HEK293T (cell line): ENCODE data around the gene CENPH.

Source experiments
- CTCF ChIA-PET: fragments of 350-600 bp; formaldehyde crosslinking; extraction: SDS; loops from one replicate; lab custom pipeline; 2021; ENCODE audit warnings: antibody characterized with exemption, inconsistent platforms; lab: Yijun Ruan, JAX
- POLR2A ChIA-PET: fragments of 350-600 bp; formaldehyde crosslinking; extraction: SDS; loops from one replicate; lab custom pipeline; 2020; ENCODE audit warnings: antibody characterized with exemption, inconsistent platforms; lab: Yijun Ruan, JAX
- DNase-seq: peaks from one replicate; pipeline ENCODE4 v3.0.0; 2012; ENCODE audit warnings: mixed read lengths; ENCODE audit errors: extremely low spot score
- ARNT ChIP-seq: fragments of 450-650 bp; IDR thresholded peaks from 2 replicates; pipeline ENCODE4 v1.6.1; 2017; ENCODE audit warnings: mild to moderate bottlenecking
- BHLHE40 ChIP-seq: fragments of 450-650 bp; IDR thresholded peaks from 2 replicates; pipeline ENCODE4 v1.6.1; 2016; ENCODE audit warnings: mild to moderate bottlenecking, moderate library complexity, borderline replicate concordance
- CTBP1 ChIP-seq: fragments of 450-650 bp; IDR thresholded peaks from 2 replicates; pipeline ENCODE4 v1.6.1; 2016; ENCODE audit warnings: borderline replicate concordance
- ELF4 ChIP-seq: fragments of 450-650 bp; IDR thresholded peaks from 2 replicates; pipeline ENCODE4 v1.6.1; 2017; ENCODE audit warnings: antibody characterized with exemption
- FOXA1 ChIP-seq: fragments of 450-650 bp; IDR thresholded peaks from 2 replicates; pipeline ENCODE4 v1.6.1; 2016; ENCODE audit warnings: mild to moderate bottlenecking
- FOXK2 ChIP-seq: fragments of 450-650 bp; IDR thresholded peaks from 2 replicates; pipeline ENCODE4 v1.6.1; 2016; ENCODE audit warnings: mild to moderate bottlenecking
- FOXM1 ChIP-seq: fragments of 450-650 bp; IDR thresholded peaks from 2 replicates; pipeline ENCODE4 v1.6.1; 2017; ENCODE audit warnings: mild to moderate bottlenecking, borderline replicate concordance
- HDGF ChIP-seq: fragments of 450-650 bp; IDR thresholded peaks from 2 replicates; pipeline ENCODE4 v1.6.1; 2017; ENCODE audit warnings: antibody characterized with exemption, borderline replicate concordance
- L3MBTL2 ChIP-seq: fragments of 450-650 bp; conservative IDR thresholded peaks from 2 replicates; pipeline ENCODE4 v1.6.1; 2016; ENCODE audit warnings: mild to moderate bottlenecking
- LEF1 ChIP-seq: fragments of 450-650 bp; IDR thresholded peaks from 2 replicates; pipeline ENCODE4 v1.6.1; 2017; ENCODE audit warnings: mild to moderate bottlenecking, borderline replicate concordance
- NFRKB ChIP-seq: fragments of 450-650 bp; IDR thresholded peaks from 2 replicates; pipeline ENCODE4 v1.6.1; 2016; ENCODE audit warnings: mild to moderate bottlenecking, moderate library complexity
- SP1 ChIP-seq: fragments of 450-650 bp; IDR thresholded peaks from 2 replicates; pipeline ENCODE4 v1.6.1; 2017
- SUZ12 ChIP-seq: fragments of 450-650 bp; IDR thresholded peaks from 2 replicates; pipeline ENCODE4 v1.6.1; 2016; ENCODE audit warnings: mild to moderate bottlenecking
- TARDBP ChIP-seq: fragments of 450-650 bp; IDR thresholded peaks from 2 replicates; pipeline ENCODE4 v1.6.1; 2016
- ZNF384 ChIP-seq: fragments of 450-650 bp; IDR thresholded peaks from 2 replicates; pipeline ENCODE4 v1.6.1; 2016
- TF ChIP-seq, protein P1 (sequence below): fragments of 450-650 bp; IDR thresholded peaks from 2 replicates; pipeline ENCODE4 v1.6.1; 2016

CENPH gene

DNA sequence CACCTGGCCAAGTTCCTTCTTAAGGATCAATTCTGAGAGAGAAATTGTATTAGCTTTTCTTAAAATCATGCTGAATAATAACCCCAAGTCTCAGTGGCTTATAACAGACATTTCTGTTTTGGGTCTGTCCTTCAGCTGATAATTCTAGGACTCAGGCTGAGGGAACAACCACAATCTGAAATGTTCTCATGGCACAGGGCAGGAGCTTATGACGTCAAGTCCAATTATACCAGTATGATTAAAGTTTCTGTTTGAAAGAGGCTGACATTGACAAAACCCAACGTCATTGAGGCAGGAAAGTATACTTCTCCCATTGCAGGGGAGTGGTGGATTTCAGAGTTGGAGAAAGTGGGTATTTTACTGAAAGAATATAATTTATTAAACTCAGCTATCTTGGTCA is 21.8 kb downstream of the CENPH start:
- DNase-seq: no peak
- CTCF ChIA-PET: interaction anchor here (0.5 kb wide), 1 partner anchor 43 kb away, joined by 7 read pairs; no protein-coding TSS in a partner anchor
- POLR2A ChIA-PET: interaction anchor here (1.7 kb wide), 1 partner anchor 45 kb away, joined by 5 read pairs; the partner anchor contains the start of gene CCNB1
- no peak for TF ChIP-seq SUZ12
- TF ChIP-seq FOXK2: no peak
- no peak for TF ChIP-seq L3MBTL2
- no peak for TF ChIP-seq ARNT
- TF ChIP-seq, protein P1, sequence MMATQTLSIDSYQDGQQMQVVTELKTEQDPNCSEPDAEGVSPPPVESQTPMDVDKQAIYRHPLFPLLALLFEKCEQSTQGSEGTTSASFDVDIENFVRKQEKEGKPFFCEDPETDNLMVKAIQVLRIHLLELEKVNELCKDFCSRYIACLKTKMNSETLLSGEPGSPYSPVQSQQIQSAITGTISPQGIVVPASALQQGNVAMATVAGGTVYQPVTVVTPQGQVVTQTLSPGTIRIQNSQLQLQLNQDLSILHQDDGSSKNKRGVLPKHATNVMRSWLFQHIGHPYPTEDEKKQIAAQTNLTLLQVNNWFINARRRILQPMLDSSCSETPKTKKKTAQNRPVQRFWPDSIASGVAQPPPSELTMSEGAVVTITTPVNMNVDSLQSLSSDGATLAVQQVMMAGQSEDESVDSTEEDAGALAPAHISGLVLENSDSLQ: no peak
- TF ChIP-seq CTBP1: no peak
- no peak for TF ChIP-seq ELF4
- no peak for TF ChIP-seq LEF1
- TF ChIP-seq FOXM1: no peak
- TF ChIP-seq HDGF: no peak
- TF ChIP-seq BHLHE40: no peak
- no peak for TF ChIP-seq TARDBP
- no peak for TF ChIP-seq ZNF384
- no peak for TF ChIP-seq SP1

GRCh38 chr5:69212022-69212421 is 22.6 kb downstream of the CENPH start:
- no peak for TF ChIP-seq BHLHE40
- TF ChIP-seq FOXK2: no peak
- no peak for TF ChIP-seq ZNF384
- TF ChIP-seq CTBP1: no peak
- TF ChIP-seq, protein P1: no peak
- TF ChIP-seq FOXA1: no peak
- no peak for TF ChIP-seq SUZ12
- TF ChIP-seq ARNT: no peak
- DNase-seq: no peak
- ChIA-PET CTCF (no interaction called here), POLR2A (interaction anchor here (1.6 to 1.7 kb wide), 2 partner anchors 22 to 45 kb away, joined by 4 to 5 read pairs; partner anchors contain the start of genes CCNB1 and CENPH)

DNA sequence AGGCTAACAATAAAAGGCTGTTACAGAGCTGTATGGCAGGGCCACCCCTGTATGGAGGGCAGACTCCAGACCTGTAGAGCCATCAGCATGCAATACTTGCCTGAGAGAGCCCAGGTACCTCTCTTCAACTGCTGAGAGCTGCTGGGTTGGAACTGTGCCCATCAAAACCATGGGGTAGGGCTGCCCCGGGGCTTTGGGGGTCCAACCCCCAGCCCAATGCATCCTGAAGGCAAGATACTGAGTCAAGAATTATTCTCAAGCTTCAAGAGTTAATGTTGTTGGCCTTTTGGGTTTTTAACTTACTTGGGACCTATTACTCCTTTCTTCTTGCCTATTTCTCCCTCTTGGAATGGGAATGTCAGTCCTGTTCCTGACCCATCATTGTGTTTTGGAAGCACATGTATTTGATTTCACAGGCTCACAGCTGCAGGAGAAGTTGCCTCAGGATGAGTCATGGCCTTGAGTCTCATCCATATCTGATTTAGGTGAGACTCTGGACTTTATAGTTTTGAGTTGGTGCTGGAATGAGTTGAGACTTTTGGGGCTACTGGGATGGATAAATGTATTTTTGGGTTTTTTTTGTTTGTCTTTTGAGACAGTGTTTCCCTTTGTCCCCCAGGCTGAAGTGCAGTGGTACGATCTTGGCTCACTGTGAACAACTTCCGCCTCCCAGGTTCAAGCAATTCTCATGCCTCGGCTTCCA is 24.3 kb downstream of the CENPH start:
- TF ChIP-seq LEF1 (no peak), FOXM1 (no peak), HDGF (no peak), FOXK2 (no peak), CTBP1 (no peak), SP1 (no peak), BHLHE40 (no peak), TARDBP (no peak), NFRKB (no peak), ELF4 (no peak), L3MBTL2 (no peak), SUZ12 (no peak), FOXA1 (no peak)
- TF ChIP-seq, protein P1: no peak
- CTCF ChIA-PET: no interaction called here
- DNase-seq: no peak
- POLR2A ChIA-PET: interaction anchor here (1.6 kb wide), 1 partner anchor 24 kb away, joined by 4 read pairs; the partner anchor contains the start of gene CENPH

DNA sequence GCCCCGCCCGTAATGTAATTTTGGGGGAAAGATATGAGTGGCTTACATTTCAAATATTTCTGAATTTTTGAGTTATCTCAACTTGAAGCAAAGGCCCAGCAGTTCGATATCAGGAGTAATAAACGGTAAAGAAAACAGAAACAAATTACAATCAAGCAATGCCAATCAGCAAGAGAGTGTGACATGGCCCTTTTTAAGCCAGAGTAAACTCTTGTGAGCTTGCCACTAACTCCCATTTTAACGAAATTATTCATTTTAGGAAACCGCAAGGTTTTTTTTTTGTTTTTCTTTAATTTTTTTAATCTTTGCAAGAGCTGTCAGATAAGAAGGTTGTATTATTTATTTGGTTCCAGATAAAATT is 27.7 kb downstream of the CENPH start:
- POLR2A ChIA-PET: interaction anchor here (1.0 kb wide), 1 partner anchor 17 kb away, joined by 3 read pairs; the partner anchor contains the start of gene CDK7
- TF ChIP-seq ZNF384 (no peak), FOXM1 (no peak), ARNT (no peak), TARDBP (no peak)
- CTCF ChIA-PET: no interaction called here
- DNase-seq: no peak

- CTCF ChIA-PET: no interaction called here
- POLR2A ChIA-PET: interaction anchor here (1.0 kb wide), 1 partner anchor 16 kb away, joined by 3 read pairs; the partner anchor contains the start of gene CDK7
- DNase-seq: peak; percentile 97
- TF ChIP-seq, protein P1: peak; percentile 64
- no peak for TF ChIP-seq LEF1
- no peak for TF ChIP-seq SUZ12
- TF ChIP-seq ZNF384: no peak
- no peak for TF ChIP-seq BHLHE40
- no peak for TF ChIP-seq L3MBTL2
- no peak for TF ChIP-seq SP1
- 0 out of 2 replicates have a peak, but pooled peaks have one; percentile 70 for TF ChIP-seq HDGF
- no peak for TF ChIP-seq FOXA1
- no peak for TF ChIP-seq FOXK2
- TF ChIP-seq ELF4: peak; percentile 55
These were observed 28.5 kb downstream of the CENPH start for GRCh38 chr5:69217548-69218526.
